HepG2 (cell line): ENCODE data around the gene WNT1. TPM values are rescaled to one million over a fixed set of nuclear protein-coding genes. Genes with fewer than 3 reads are reported as not detected.
A peak's percentile ranks its signal among the peaks of the same experiment; 100 is the strongest.

Experiments used
- ATF2 ChIP-seq: sonication (generic); formaldehyde crosslinking; IDR thresholded peaks from 2 replicates; pipeline ENCODE4 v1.4.0; 2020; ENCODE audit warnings: missing genetic modification reagents
- ATRX ChIP-seq: sonication (generic); formaldehyde crosslinking; IDR thresholded peaks from 2 replicates; pipeline ENCODE4 v1.4.0; 2020; ENCODE audit warnings: missing genetic modification reagents, borderline replicate concordance
- DNMT3B ChIP-seq: conservative IDR thresholded peaks from 2 replicates; pipeline ENCODE4 v1.6.1; 2016; ENCODE audit warnings: missing biosample characterization, control low read depth
- HNRNPLL ChIP-seq: fragments of 200-400 bp; formaldehyde crosslinking; IDR thresholded peaks from 2 replicates; pipeline ENCODE4 v1.6.1; 2017; ENCODE audit warnings: mild to moderate bottlenecking, low read depth, low read length; ENCODE audit not compliant: poor library complexity, severe bottlenecking
- MED13 ChIP-seq: sonication (generic); formaldehyde crosslinking; IDR thresholded peaks from 2 replicates; pipeline ENCODE4 v1.5.0; 2020; ENCODE audit warnings: missing genetic modification reagents
- NFKBIZ ChIP-seq: IDR thresholded peaks from 2 replicates; pipeline ENCODE4 v1.6.1; 2018; ENCODE audit warnings: missing genetic modification reagents, missing compliant biosample characterization
- PAX8 ChIP-seq: sonication (generic); formaldehyde crosslinking; IDR thresholded peaks from 2 replicates; pipeline ENCODE4 v1.8.0; 2022; ENCODE audit warnings: mild to moderate bottlenecking, missing genetic modification reagents, borderline replicate concordance
- TFE3 ChIP-seq: IDR thresholded peaks from 2 replicates; pipeline ENCODE4 v1.6.1; 2016
- TOE1 ChIP-seq: sonication (generic); formaldehyde crosslinking; IDR thresholded peaks from 2 replicates; pipeline ENCODE4 v1.4.0; 2020; ENCODE audit warnings: mild to moderate bottlenecking, missing genetic modification reagents
- ZBTB40 ChIP-seq, 2 experiments: fragments of 450-650 bp in 1 of 2; sonication (generic) in 1 of 2; formaldehyde crosslinking in 1 of 2; IDR thresholded peaks; 2 replicates each; pipeline versions ENCODE4 v1.6.1 to v1.8.0; 2016 to 2022; ENCODE audit warnings: antibody characterized with exemption in 1 of 2, mild to moderate bottlenecking in 1 of 2, missing genetic modification reagents in 1 of 2
- ZNF296 ChIP-seq: sonication (generic); formaldehyde crosslinking; conservative IDR thresholded peaks from 2 replicates; pipeline ENCODE4 v1.5.0; 2020; ENCODE audit warnings: mild to moderate bottlenecking, missing genetic modification reagents
- ZNF710 ChIP-seq: sonication (generic); formaldehyde crosslinking; IDR thresholded peaks from 2 replicates; pipeline ENCODE4 v1.5.0; 2020; ENCODE audit warnings: mild to moderate bottlenecking, missing genetic modification reagents, borderline replicate concordance
- ZNF761 ChIP-seq: sonication (generic); formaldehyde crosslinking; conservative IDR thresholded peaks from 2 replicates; pipeline ENCODE4 v1.4.0; 2020; ENCODE audit warnings: mild to moderate bottlenecking, missing genetic modification reagents
- polyA plus RNA-seq, 8 experiments: library from polyadenylated mRNA; depleted of rRNA in 3 of 8; stranded (reverse) in 7 of 8; unstranded in 1 of 8; fragments of >200 nt; fragmentation: Illumina TruSeq in 4 of 8; extraction: Trizol in 4 of 8; gene quantifications; 2 replicates each; pipeline versions ENCODE4 v1.2.1 to v1.2.3, GENCODE V29; 2011 to 2016; ENCODE audit warnings: low read depth in 4 of 8, missing spikeins in 1 of 8, mixed read lengths in 1 of 8; ENCODE audit not compliant: insufficient read depth in 1 of 8
- total RNA-seq, 5 experiments: library from RNA; depleted of rRNA; stranded (reverse); fragments of >200 nt; fragmentation: Illumina TruSeq; extraction: Trizol; gene quantifications; 2 replicates each; pipeline ENCODE4 v1.2.3, GENCODE V29; 2016; ENCODE audit warnings: low read depth in 1 of 5

Gene WNT1
- total and polyA plus RNA-seq, 2 of the 13 experiments (the other 11 are each of a cell fraction or from before 2014, with no cell fraction given): not detected

- peak; percentile 33; the same call in 1 of the 2 replicates for TF ChIP-seq TFE3 (CRISPR knock-in tag)
- TF ChIP-seq ZNF296 (CRISPR knock-in tag): no peak
- no peak for TF ChIP-seq ATRX (CRISPR knock-in tag)
- TF ChIP-seq MED13 (CRISPR knock-in tag): no peak
- TF ChIP-seq HNRNPLL: peak; percentile 71
- TF ChIP-seq ZBTB40 (IDR thresholded peaks at IDR 0.05): peak; percentile 83
- peak; percentile 2; the same call in 1 of the 2 replicates for TF ChIP-seq ZBTB40 (CRISPR knock-in tag; IDR thresholded peaks at IDR 0.05)
- no peak for TF ChIP-seq PAX8
- TF ChIP-seq DNMT3B: no peak; the same call in 1 of the 2 replicates
- peak; percentile 61; the same call in 1 of the 2 replicates for TF ChIP-seq ATF2
- TF ChIP-seq ZNF710 (CRISPR knock-in tag): peak; percentile 49; the same call in 1 of the 2 replicates
- TF ChIP-seq TOE1 (CRISPR knock-in tag): peak; percentile 16; the same call in 1 of the 2 replicates
- TF ChIP-seq ZNF761: peak; percentile 55; the same call in 1 of the 2 replicates
- no peak for TF ChIP-seq NFKBIZ (CRISPR knock-in tag)
Measured at GRCh38 chr12:49018261-49019119, 40.4 kb downstream of the WNT1 start, which contains the start of gene PRKAG1 (continued).
